ENCODE data around the gene KRT74. TPM values are rescaled to one million over a fixed set of nuclear protein-coding genes. Genes with fewer than 3 reads are reported as not detected.

KRT74 gene
- total and polyA plus RNA-seq, 2 of the 8 experiments (the other 6 are each of a cell fraction or from before 2014, with no cell fraction given), result not detected

DNA sequence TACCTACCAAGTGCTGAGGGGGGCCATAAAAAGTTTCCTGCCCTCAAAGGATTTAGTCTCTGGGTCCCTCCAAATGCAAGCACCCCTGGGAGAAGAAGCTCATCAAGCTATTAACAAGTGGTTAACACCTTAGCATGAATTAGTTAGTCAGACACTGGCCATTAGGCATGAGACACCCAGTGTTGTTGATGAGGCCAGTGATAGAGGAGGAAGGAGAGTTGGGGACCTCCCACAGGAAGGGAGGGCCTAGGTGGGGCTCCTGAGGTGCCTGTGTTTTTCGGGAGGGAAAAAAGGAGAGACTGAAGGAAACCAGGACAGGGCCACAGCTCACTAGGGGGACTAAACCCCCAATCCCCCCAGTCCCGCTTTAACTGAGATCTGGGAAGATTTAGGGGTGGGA is 16.2 kb downstream of the KRT74 start:
- Histone ChIP-seq H3K36me3 (ENCODE audit: control insufficient read depth in 2 of 4, insufficient read depth in 4 of 4, low read length in 3 of 4) (no peaks in the 10 kb centered on the region), H3K4ac (replicated peaks; ENCODE audit: insufficient read length, low read depth, low read length) (no peak overlapping the region), H3K56ac (replicated peaks; ENCODE audit: insufficient read length, low read depth, low read length) (no peak overlapping the region), H3K27ac (ENCODE audit: low read depth, low read length) (no peak overlapping the region), H2BK12ac (ENCODE audit: low read depth, low read length) (no peak overlapping the region), H2BK5ac (ENCODE audit: low read depth, low read length) (no peak overlapping the region), H3K14ac (ENCODE audit: insufficient read length) (no peak overlapping the region), H2BK120ac (replicated peaks; ENCODE audit: low read depth, low read length) (no peak overlapping the region), H3K4me2 (ENCODE audit: insufficient read depth in 1 of 2, low read depth in 2 of 2, low read length in 2 of 2) (no peak overlapping the region), H3K4me1 (replicated peaks in 1 of 4; ENCODE audit: control insufficient read depth in 3 of 4, insufficient read depth in 4 of 4, low read length in 3 of 4) (no peaks in the 10 kb centered on the region), H3K18ac (ENCODE audit: extremely low read depth, low read length) (no peak overlapping the region), H3K79me1 (ENCODE audit: low read depth, low read length) (no peaks in the 10 kb centered on the region), H2AK5ac (ENCODE audit: low read depth, low read length) (no peak overlapping the region), H3K27me3 (replicated peaks in 1 of 4; ENCODE audit: control insufficient read depth in 3 of 4, extremely low read depth in 1 of 4, insufficient read depth in 3 of 4, low read length in 3 of 4) (no peaks in the 10 kb centered on the region), H4K5ac (ENCODE audit: insufficient read length, low read depth, low read length) (no peak overlapping the region), H2BK15ac (ENCODE audit: low read length) (no peak overlapping the region), H4K20me1 (replicated peaks in 1 of 2; ENCODE audit: control insufficient read depth in 1 of 2, insufficient read depth in 2 of 2, low read length in 2 of 2) (no peaks in the 10 kb centered on the region), H3K79me2 (ENCODE audit: control insufficient read depth in 1 of 2, insufficient read depth in 2 of 2, low read length in 2 of 2) (no peaks in the 10 kb centered on the region), H4K8ac (ENCODE audit: extremely low read depth, insufficient read depth, low read length) (no peak overlapping the region), H3K23me2 (ENCODE audit: low read depth, low read length) (no peaks in the 10 kb centered on the region), H2BK20ac (ENCODE audit: low read length) (no peak overlapping the region), H3K9me3 (ENCODE audit: insufficient read depth in 2 of 2, low read depth in 1 of 2, low read length in 1 of 2) (no peaks in the 10 kb centered on the region), H3K9ac (replicated peaks in 1 of 4; ENCODE audit: extremely low read depth in 1 of 4, low read depth in 3 of 4, low read length in 3 of 4) (no peak overlapping the region), H2AFZ (ENCODE audit: low read length) (no peak overlapping the region), H4K91ac (replicated peaks; ENCODE audit: insufficient read length, low read length) (no peak overlapping the region), H3K23ac (ENCODE audit: insufficient read length) (no peak overlapping the region), H3K4me3 (ENCODE audit: extremely low read depth in 1 of 4, insufficient read depth in 2 of 4, low read depth in 3 of 4, low read length in 4 of 4) (no peak overlapping the region)
- ChIA-PET CTCF (ENCODE audit: partially characterized antibody) (interaction anchor here (0.6 to 8.3 kb wide), 6 partner anchors 10 to 407 kb away, joined by 3 to 47 read pairs (median 4); no protein-coding TSS in a partner anchor), POLR2A (ENCODE audit: partially characterized antibody) (no interaction called here)
- DNase-seq (ENCODE audit: low read depth in 1 of 2, low spot score in 2 of 2), result no peak
- WGBS, 2 experiments (ENCODE audit: extremely low coverage in 1 of 2, insufficient coverage in 1 of 2, insufficient read length in 1 of 2, insufficient replicate concordance in 2 of 2, low coverage in 1 of 2, low lambda C conversion rate in 2 of 2, missing lambda C conversion rate in 1 of 2), result 85% methylated on average over 2 of the region's 2 CpGs; no CpG with 5 or more reads in 1 of the 2 experiments
- no peak for FAIRE-seq
- TF ChIP-seq KDM4A (IDR thresholded peaks at IDR 0.05; ENCODE audit: low read depth, low read length, severe bottlenecking), result no peak
- TF ChIP-seq POU5F1 (IDR thresholded peaks at IDR 0.05; ENCODE audit: low read depth, low read length), result no peak
- TF ChIP-seq KDM1A (IDR thresholded peaks at IDR 0.05; ENCODE audit: borderline replicate concordance, low read length), result no peak
- TF ChIP-seq SP4 (IDR thresholded peaks at IDR 0.05; ENCODE audit: low read length), result no peak
- TF ChIP-seq NANOG (IDR thresholded peaks at IDR 0.05; ENCODE audit: insufficient read depth, low read depth, low read length, poor library complexity, severe bottlenecking), result no peak
- TF ChIP-seq, protein P1, sequence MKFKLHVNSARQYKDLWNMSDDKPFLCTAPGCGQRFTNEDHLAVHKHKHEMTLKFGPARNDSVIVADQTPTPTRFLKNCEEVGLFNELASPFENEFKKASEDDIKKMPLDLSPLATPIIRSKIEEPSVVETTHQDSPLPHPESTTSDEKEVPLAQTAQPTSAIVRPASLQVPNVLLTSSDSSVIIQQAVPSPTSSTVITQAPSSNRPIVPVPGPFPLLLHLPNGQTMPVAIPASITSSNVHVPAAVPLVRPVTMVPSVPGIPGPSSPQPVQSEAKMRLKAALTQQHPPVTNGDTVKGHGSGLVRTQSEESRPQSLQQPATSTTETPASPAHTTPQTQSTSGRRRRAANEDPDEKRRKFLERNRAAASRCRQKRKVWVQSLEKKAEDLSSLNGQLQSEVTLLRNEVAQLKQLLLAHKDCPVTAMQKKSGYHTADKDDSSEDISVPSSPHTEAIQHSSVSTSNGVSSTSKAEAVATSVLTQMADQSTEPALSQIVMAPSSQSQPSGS (IDR thresholded peaks at IDR 0.05; ENCODE audit: low read length), result no peak
- TF ChIP-seq FOSL1 (IDR thresholded peaks at IDR 0.05; ENCODE audit: insufficient read depth, low read depth, low read length), result no peak
- TF ChIP-seq PHF8 (conservative IDR thresholded peaks at IDR 0.05; ENCODE audit: low read depth, low read length), result no peak
- no peak for TF ChIP-seq ZNF274 (IDR thresholded peaks at IDR 0.05; ENCODE audit: borderline replicate concordance, extremely low read depth, low read length)
- TF ChIP-seq HDAC6 (IDR thresholded peaks at IDR 0.05; ENCODE audit: low read depth, low read length), result no peak
- TF ChIP-seq BRCA1 (IDR thresholded peaks at IDR 0.05; ENCODE audit: low read depth, low read length), result no peak
- no peak for TF ChIP-seq POLR2AphosphoS5 (IDR thresholded peaks at IDR 0.05; ENCODE audit: low read depth, low read length)
- TF ChIP-seq RFX5 (IDR thresholded peaks at IDR 0.05; ENCODE audit: borderline replicate concordance, low read depth, low read length), result no peak
